Brain microvascular endothelial cell (primary cell): ENCODE data around the gene SGCD.

Source experiments
- DNase-seq: peaks from one replicate; pipeline ENCODE4 v3.0.0-alpha.2; 2020
- H3K27ac ChIP-seq: fragments of 250-450 bp; sonication (Bioruptor Pico); 2 replicates; pipeline ENCODE4 v1.5.1; 2020; ENCODE audit warnings: mild to moderate bottlenecking, moderate library complexity
- H3K27me3 ChIP-seq: fragments of 250-450 bp; sonication (Bioruptor Pico); replicated peaks from 2 replicates; pipeline ENCODE4 v1.5.1; 2020; ENCODE audit warnings: mild to moderate bottlenecking
- H3K36me3 ChIP-seq: fragments of 250-450 bp; sonication (Bioruptor Pico); replicated peaks from 2 replicates; pipeline ENCODE4 v1.5.1; 2020; ENCODE audit warnings: mild to moderate bottlenecking
- H3K4me3 ChIP-seq: 2 replicates; pipeline ENCODE4 v1.5.1; 2011; ENCODE audit warnings: low read depth, mild to moderate bottlenecking, control low read depth, low read length, moderate library complexity
- CTCF ChIP-seq: IDR thresholded peaks from 2 replicates; pipeline ENCODE4 v1.5.1; 2011; ENCODE audit warnings: low read depth, mild to moderate bottlenecking, moderate library complexity, low read length, control low read depth, inconsistent platforms; ENCODE audit errors: missing control alignments
- in situ Hi-C: cut with HindIII; loops from 2 replicates; pipeline ENCODE4 v1.10.0; 2017; ENCODE audit warnings: low sequenced_read_pairs, low pct_ligation_motif_present

Gene SGCD

GRCh38 chr5:156523607-156524006 lies 196.6 kb downstream of the SGCD start:
- in situ Hi-C loops = no loop called here
- H3K36me3 ChIP-seq = no peaks in the 10 kb centered on the region
- H3K27me3 ChIP-seq = no peaks in the 10 kb centered on the region
- H3K4me3 ChIP-seq = no peak overlapping the region
- TF ChIP-seq CTCF = no peak
- H3K27ac ChIP-seq = no peak overlapping the region
- no peak for DNase-seq

- H3K36me3 ChIP-seq = no peaks in the 10 kb centered on the region
- no peak for TF ChIP-seq CTCF
- DNase-seq = no peak
- no peaks in the 10 kb centered on the region for H3K27me3 ChIP-seq
- in situ Hi-C loops = no loop called here
- no peak overlapping the region for H3K4me3 ChIP-seq
- H3K27ac ChIP-seq = no peak overlapping the region
Observed at GRCh38 chr5:156526081-156526925, 199.3 kb downstream of the SGCD start.

- H3K36me3 ChIP-seq = no peaks in the 10 kb centered on the region
- no peaks in the 10 kb centered on the region for H3K27me3 ChIP-seq
- in situ Hi-C loops = no loop called here
- no peak overlapping the region for H3K4me3 ChIP-seq
- TF ChIP-seq CTCF = no peak
- no peak overlapping the region for H3K27ac ChIP-seq
- no peak for DNase-seq
Observed at GRCh38 chr5:156527611-156528010, 200.6 kb downstream of the SGCD start.

- in situ Hi-C loops = no loop called here
- TF ChIP-seq CTCF = no peak
- H3K36me3 ChIP-seq = no peaks in the 10 kb centered on the region
- H3K27me3 ChIP-seq = no peaks in the 10 kb centered on the region
- H3K27ac ChIP-seq = no peak overlapping the region
- H3K4me3 ChIP-seq = no peak overlapping the region
- no peak for DNase-seq
Observed at GRCh38 chr5:156528673-156529072, 201.7 kb downstream of the SGCD start.

GRCh38 chr5:156529892-156530291 lies 202.9 kb downstream of the SGCD start:
- Histone ChIP-seq H3K27me3 (no peaks in the 10 kb centered on the region), H3K36me3 (no peaks in the 10 kb centered on the region), H3K27ac (no peak overlapping the region), H3K4me3 (no peak overlapping the region)
- in situ Hi-C loops = no loop called here
- no peak for TF ChIP-seq CTCF
- no peak for DNase-seq

GRCh38 chr5:156531199-156531598 lies 204.2 kb downstream of the SGCD start:
- Histone ChIP-seq H3K27me3 (no peaks in the 10 kb centered on the region), H3K27ac (no peak overlapping the region), H3K36me3 (no peaks in the 10 kb centered on the region), H3K4me3 (no peak overlapping the region)
- TF ChIP-seq CTCF = no peak
- no peak for DNase-seq
- in situ Hi-C loops = no loop called here
